Skeletal muscle tissue (tissue), 4 donors: ENCODE results near the gene GNAI2. TPM values are rescaled to one million over a fixed set of nuclear protein-coding genes. Genes with fewer than 3 reads are reported as not detected.
"Not testable (repeated sequence)": the region's sequence is repeated elsewhere in the genome, so short reads cannot be mapped to it uniquely, and the experiment has no call there.

Experiments used
- H3K27ac ChIP-seq: one replicate; pipeline ENCODE4 v1.7.0; 2013; ENCODE audit warnings: mild to moderate bottlenecking, low read depth, low read length, inconsistent platforms
- H3K27me3 ChIP-seq, 3 donors: one replicate each; pipeline ENCODE4 v1.7.0; 2013; ENCODE audit warnings: low read length in 3 of 3; ENCODE audit not compliant: control insufficient read depth in 3 of 3, insufficient read depth in 3 of 3
- H3K36me3 ChIP-seq, 3 donors: one replicate each; pipeline ENCODE4 v1.7.0; 2013; ENCODE audit warnings: low read length in 3 of 3; ENCODE audit not compliant: control insufficient read depth in 3 of 3, insufficient read depth in 3 of 3
- H3K4me1 ChIP-seq, 3 donors: one replicate each; pipeline ENCODE4 v1.7.0; 2013; ENCODE audit warnings: low read length in 3 of 3, mild to moderate bottlenecking in 3 of 3; ENCODE audit not compliant: control insufficient read depth in 3 of 3, insufficient read depth in 3 of 3
- H3K4me3 ChIP-seq, 3 donors: one replicate each; pipeline ENCODE4 v1.7.0; 2013; ENCODE audit warnings: low read length in 3 of 3
- H3K9ac ChIP-seq, 3 donors: one replicate each; pipeline ENCODE4 v1.7.0; 2013; ENCODE audit warnings: low read length in 3 of 3, mild to moderate bottlenecking in 3 of 3, moderate library complexity in 2 of 3, low read depth in 1 of 3
- H3K9me3 ChIP-seq, 3 donors: one replicate each; pipeline ENCODE4 v1.7.0; 2013; ENCODE audit warnings: low read length in 3 of 3; ENCODE audit not compliant: control insufficient read depth in 3 of 3
- total RNA-seq: library from RNA; depleted of rRNA; stranded (reverse); fragments of >200 nt; gene quantifications from one replicate; pipeline ENCODE4 v1.2.3, GENCODE V29; 2014
- donor health status: Osteomylitis.

The GNAI2 gene
- total RNA-seq, 1 donor from 2014 or later = 78.8 TPM

- not testable (repeated sequence) for H3K9me3 ChIP-seq, H3K4me3 ChIP-seq, H3K27ac ChIP-seq, H3K27me3 ChIP-seq, H3K36me3 ChIP-seq
- Histone ChIP-seq H3K9ac (peak overlapping the region in 1 of 3 donors; percentile 75), H3K4me1 (peaks cover 38 to 52% (median 43%) of the 10 kb centered on the region in 3 donors)
Measured at GRCh38 chr3:50272538-50272910, 36.5 kb downstream of the GNAI2 start.

GRCh38 chr3:50272911-50273688 lies 37.1 kb downstream of the GNAI2 start:
- Histone ChIP-seq H3K36me3 (no peaks in the 10 kb centered on the region), H3K27me3 (peaks cover 0 to 8% (median 0%) of the 10 kb centered on the region in 3 donors), H3K9me3 (no peaks in the 10 kb centered on the region), H3K27ac (no peak overlapping the region), H3K4me3 (peak overlapping the region; percentile 16 to 76 (median 52)), H3K4me1 (peaks cover 35 to 50% (median 43%) of the 10 kb centered on the region in 3 donors), H3K9ac (peak overlapping the region; percentile 2 to 75 (median 73))

DNA sequence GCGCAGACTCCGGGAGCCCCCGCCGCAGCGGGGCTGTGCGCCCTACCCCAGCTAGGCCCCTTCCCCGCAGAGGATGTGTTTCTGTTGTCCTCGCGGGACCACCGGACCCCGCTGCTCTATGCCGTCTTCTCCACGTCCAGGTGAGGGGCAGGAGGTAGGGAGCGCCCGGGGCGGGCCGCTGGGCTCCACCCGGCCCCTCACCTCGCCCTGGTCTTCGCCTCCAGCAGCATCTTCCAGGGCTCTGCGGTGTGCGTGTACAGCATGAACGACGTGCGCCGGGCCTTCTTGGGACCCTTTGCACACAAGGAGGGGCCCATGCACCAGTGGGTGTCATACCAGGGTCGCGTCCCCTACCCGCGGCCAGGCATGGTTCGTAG lies 37.7 kb downstream of the GNAI2 start:
- Histone ChIP-seq H3K4me1 (peaks cover 35 to 50% (median 43%) of the 10 kb centered on the region in 3 donors), H3K27ac (no peak overlapping the region), H3K36me3 (no peaks in the 10 kb centered on the region), H3K9me3 (no peaks in the 10 kb centered on the region), H3K4me3 (no peak overlapping the region), H3K27me3 (peaks cover 0 to 8% (median 0%) of the 10 kb centered on the region in 3 donors), H3K9ac (peak overlapping the region in 1 of 3 donors; percentile 73)

- no peak overlapping the region for H3K27ac ChIP-seq
- H3K36me3 ChIP-seq = no peaks in the 10 kb centered on the region
- H3K4me1 ChIP-seq = peaks cover 29 to 50% (median 42%) of the 10 kb centered on the region in 3 donors
- no peak overlapping the region for H3K4me3 ChIP-seq
- H3K27me3 ChIP-seq = peaks cover 0 to 8% (median 0%) of the 10 kb centered on the region in 3 donors
- no peaks in the 10 kb centered on the region for H3K9me3 ChIP-seq
- no peak overlapping the region for H3K9ac ChIP-seq
Measured at GRCh38 chr3:50274371-50275104, 38.5 kb downstream of the GNAI2 start.

DNA sequence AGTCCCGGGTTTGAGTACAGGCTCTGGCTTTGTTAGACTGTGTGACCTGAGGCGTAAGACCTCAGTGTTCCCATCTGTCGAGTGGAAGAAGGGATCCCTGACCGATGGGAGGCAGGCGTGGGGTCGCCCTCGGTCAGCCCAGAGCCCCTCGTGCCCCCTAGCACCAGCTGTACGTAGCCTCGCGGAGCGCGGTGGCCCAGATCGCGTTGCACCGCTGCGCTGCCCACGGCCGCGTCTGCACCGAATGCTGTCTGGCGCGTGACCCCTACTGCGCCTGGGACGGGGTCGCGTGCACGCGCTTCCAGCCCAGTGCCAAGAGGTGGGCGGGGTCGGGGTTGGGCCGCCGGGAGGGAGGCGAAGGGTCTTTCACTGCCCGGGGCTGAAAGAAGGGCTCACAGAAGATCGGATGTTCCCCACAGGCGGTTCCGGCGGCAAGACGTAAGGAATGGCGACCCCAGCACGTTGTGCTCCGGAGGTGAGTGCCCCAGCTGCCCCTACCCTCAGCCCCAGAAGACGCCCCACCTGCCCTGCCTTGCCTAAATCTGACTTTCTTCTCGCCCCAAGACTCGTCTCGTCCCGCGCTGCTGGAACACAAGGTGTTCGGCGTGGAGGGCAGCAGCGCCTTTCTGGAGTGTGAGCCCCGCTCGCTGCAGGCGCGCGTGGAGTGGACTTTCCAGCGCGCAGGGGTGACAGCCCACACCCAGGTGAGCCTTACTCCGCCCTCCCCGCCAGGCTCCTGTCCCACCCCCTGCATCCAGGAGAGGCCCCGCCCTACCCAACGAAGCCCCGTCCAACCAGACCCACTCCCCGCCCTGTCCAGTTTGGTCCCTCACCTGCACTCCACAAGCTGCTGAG lies 39.4 kb downstream of the GNAI2 start:
- Histone ChIP-seq H3K36me3 (no peaks in the 10 kb centered on the region), H3K27me3 (peaks cover 0 to 8% (median 0%) of the 10 kb centered on the region in 3 donors), H3K9me3 (no peaks in the 10 kb centered on the region), H3K27ac (no peak overlapping the region), H3K4me3 (no peak overlapping the region), H3K9ac (no peak overlapping the region), H3K4me1 (peaks cover 21 to 43% (median 36%) of the 10 kb centered on the region in 3 donors)

DNA sequence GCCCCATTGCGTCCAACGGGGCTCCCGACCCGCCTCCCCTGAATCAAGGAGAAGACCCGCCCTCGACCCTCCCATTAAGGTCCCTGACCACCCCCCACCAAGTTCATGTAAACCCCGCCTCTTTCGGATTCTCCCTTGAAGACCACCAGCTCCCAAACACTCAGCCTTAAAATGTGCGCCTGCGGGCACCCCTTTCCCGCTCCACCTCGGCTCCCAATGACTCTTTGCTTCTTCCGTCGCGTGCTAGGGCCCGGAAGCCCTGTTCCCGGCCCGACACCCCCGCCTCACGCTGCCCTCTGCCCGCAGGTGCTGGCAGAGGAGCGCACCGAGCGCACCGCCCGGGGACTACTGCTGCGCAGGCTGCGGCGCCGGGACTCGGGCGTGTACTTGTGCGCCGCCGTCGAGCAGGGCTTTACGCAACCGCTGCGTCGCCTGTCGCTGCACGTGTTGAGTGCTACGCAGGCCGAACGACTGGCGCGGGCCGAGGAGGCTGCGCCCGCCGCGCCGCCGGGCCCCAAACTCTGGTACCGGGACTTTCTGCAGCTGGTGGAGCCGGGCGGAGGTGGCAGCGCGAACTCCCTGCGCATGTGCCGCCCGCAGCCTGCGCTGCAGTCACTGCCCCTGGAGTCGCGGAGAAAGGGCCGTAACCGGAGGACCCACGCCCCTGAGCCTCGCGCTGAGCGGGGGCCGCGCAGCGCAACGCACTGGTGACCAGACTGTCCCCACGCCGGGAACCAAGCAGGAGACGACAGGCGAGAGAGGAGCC lies 40.2 kb downstream of the GNAI2 start:
- H3K36me3 ChIP-seq = no peaks in the 10 kb centered on the region
- H3K4me1 ChIP-seq = peaks cover 20 to 35% (median 35%) of the 10 kb centered on the region in 3 donors
- H3K9me3 ChIP-seq = no peaks in the 10 kb centered on the region
- H3K27me3 ChIP-seq = peaks cover 0 to 8% (median 0%) of the 10 kb centered on the region in 3 donors
- no peak overlapping the region for H3K4me3 ChIP-seq
- no peak overlapping the region for H3K9ac ChIP-seq
- H3K27ac ChIP-seq = no peak overlapping the region

GRCh38 chr3:50276762-50277101 lies 40.7 kb downstream of the GNAI2 start:
- H3K36me3 ChIP-seq = no peaks in the 10 kb centered on the region
- H3K4me3 ChIP-seq = no peak overlapping the region
- H3K27me3 ChIP-seq = peaks cover 0 to 8% (median 0%) of the 10 kb centered on the region in 3 donors
- no peak overlapping the region for H3K27ac ChIP-seq
- H3K9ac ChIP-seq = no peak overlapping the region
- H3K4me1 ChIP-seq = peaks cover 20 to 35% (median 30%) of the 10 kb centered on the region in 3 donors
- no peaks in the 10 kb centered on the region for H3K9me3 ChIP-seq

GRCh38 chr3:50278123-50278879 lies 42.3 kb downstream of the GNAI2 start:
- Histone ChIP-seq H3K9ac (peak overlapping the region; percentile 54 to 94 (median 86)), H3K27me3 (peaks cover 0 to 8% (median 0%) of the 10 kb centered on the region in 3 donors), H3K27ac (peak overlapping the region; percentile 93), H3K4me3 (peak overlapping the region in 2 of 3 donors; percentile 25 to 61), H3K4me1 (peaks cover 15 to 31% (median 26%) of the 10 kb centered on the region in 3 donors), H3K36me3 (no peaks in the 10 kb centered on the region), H3K9me3 (no peaks in the 10 kb centered on the region)

DNA sequence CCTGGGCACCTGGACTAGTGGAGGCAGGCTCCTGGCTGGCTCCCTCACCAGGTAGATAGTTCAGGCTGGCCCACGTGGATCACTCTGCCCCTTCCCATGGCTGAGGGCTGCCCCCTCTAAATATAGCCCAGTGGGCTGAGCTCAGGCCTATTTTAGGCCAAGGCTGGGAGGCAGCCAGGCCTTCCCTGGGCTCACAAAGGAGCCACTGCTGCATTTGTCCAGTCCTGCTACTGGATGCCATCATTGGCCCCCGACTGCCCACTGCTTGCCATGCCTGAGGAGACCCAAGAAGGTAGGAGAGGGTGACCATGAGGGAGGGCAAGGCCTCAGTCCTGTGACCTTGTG lies 42.8 kb downstream of the GNAI2 start, which contains the start of gene LSMEM2:
TSS of gene LSMEM2 (plus strand) at position 208 of the 345 bp plus-strand sequence. CDS start at position 235, 27 bp downstream.
- H3K27me3 ChIP-seq = peaks cover 0 to 8% (median 0%) of the 10 kb centered on the region in 3 donors
- H3K36me3 ChIP-seq = no peaks in the 10 kb centered on the region
- H3K4me3 ChIP-seq = peak within 1 kb of the TSS; percentile 61 to 90 (median 74)
- H3K27ac ChIP-seq = peak within 1 kb of the TSS; percentile 93
- H3K9ac ChIP-seq = peak within 1 kb of the TSS; percentile 76 to 94 (median 86)
- no peaks in the 10 kb centered on the region for H3K9me3 ChIP-seq
- H3K4me1 ChIP-seq = peaks cover 15 to 29% (median 23%) of the 10 kb centered on the region in 3 donors
